Activated CD8-positive, alpha-beta memory T cell treated with anti-CD3 and anti-CD28 coated beads for 4 hours (primary cell): ENCODE results near the gene GALNT10.

Experiments
- DNase-seq, 2 donors: peaks; one replicate each; pipeline ENCODE4 v3.0.0-alpha.2; 2020; ENCODE audit warnings: low read depth in 2 of 2

Gene GALNT10

DNA sequence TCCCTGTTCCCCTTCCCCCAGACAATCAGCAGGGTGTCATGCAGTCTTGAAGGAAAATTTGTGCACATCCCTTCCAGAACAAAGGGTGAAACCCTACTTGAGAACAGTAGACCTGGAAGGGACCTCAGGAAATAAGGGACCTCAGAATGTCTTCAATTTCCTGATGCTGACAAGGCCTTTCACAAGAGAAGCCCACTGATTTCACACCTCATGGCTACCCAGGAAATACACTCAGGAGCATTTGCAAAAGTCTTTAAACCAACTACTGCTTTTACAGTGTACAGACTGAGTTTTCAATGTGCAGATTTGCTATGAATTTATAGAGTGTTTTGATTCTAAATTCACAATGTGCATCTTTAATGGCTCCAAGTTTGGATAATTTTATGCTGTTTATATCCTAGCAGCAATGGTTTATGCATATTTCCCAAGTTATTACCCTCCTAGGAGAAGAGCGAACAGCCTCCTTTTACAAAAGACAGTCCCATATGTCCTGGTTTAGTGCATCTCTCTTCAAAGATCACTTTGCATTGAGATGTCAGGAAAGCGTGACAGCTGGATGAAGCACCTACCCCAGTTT is 74.8 kb downstream of the GALNT10 start:
- no peak for DNase-seq

DNA sequence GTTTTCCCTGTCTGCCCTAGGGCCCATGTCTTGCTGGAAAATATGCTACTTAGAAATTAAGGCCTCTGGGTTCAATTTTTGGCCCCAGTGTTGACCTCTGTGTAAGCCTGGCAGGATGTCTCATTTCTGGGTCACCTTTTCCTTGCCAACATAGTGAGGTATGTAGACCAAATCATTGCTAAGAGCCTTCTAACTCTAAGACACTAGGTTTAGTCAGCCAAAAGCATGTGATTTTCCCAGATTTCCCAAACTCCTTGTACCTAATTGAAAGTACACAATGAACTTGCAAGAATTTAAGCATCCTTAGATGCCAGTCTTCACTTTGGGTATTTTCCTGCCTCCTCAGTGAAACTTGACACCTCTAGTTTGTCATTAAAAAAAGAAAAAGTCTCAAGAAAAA is 77.0 kb downstream of the GALNT10 start:
- DNase-seq, result no peak

DNA sequence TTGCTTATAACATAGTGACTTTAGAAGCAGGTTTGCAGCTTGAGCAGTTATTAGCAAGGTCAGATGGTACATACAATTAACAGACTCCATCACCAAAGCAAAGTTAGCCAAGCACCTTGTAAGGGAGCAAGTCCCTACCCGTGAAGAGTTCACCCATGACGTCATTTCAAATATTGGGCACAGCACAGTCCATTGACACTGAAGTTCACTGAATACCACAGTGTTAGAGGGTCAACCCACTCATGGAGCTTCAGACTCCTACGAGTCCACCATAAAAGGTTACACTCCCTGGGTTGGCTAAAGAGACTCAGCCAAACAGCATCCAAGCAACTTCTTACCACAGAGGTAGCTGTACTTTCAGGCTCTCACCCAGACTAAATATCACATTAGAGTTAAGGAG is 77.5 kb downstream of the GALNT10 start:
- DNase-seq, result no peak

DNA sequence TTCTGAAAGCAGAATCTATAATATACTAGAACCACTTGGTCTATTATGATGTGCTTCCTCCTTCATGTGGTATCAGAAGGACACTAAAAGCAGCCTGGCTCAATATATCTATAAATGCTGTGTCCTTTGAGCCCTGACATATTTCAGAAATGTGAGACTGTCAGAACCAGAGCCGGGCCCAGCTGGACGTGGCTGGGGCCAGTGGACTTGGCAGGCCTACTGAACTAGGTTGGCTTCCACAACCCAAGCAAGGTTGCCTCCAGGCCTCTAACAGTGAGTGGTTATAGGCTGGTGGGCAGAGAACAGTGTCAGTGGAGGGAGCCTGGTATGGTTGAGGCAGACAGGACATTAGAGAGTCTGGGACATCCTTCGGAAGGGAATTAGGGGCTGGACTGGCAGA is 78.9 kb downstream of the GALNT10 start:
- no peak for DNase-seq

DNA sequence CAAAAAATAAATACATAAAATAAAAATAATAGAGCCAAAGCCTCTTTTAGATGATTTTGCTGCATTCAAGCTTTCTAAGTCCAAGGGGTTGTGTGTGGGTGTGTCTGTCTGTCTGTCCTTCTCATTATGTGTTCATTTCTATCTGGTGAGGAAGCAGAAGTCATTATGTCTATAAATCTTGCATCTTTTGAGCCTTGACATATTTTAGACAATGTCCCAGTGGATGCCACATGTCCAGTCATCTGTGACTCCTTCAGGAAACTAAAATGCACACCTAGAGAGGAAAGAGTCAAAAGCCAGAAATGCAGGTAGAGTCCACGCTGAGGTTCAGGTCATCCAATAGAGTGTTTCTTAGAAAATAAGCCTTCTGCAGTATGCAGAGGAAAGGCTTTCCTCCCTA is 80.9 kb downstream of the GALNT10 start:
- DNase-seq, result no peak

DNA sequence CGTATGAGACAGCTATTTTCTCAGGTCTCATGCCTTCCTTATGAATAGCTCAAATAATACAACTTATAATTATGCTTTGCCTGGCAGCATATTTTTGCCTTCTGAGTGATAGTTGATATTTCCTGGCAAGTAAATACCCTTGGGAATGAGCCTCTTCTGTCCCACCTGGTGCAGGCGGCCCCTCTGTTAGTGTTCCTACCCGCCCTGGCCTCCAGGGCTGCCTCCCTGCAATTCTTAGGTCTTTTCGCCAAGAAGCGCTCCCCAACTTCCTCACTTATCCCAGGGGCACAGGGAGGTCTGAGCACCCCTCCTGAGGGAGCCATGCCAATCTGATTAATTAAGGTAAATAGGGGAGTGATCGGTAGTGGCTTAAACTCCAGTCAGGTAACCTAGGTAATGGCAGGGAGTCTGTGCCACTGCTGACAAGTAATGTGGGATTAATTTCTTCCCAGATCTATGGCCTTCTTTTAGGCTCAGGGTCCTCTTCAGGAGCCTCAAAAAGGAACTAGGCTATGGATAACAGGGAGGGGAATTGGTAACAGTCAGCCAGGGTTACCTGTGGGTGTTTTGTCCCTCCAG is 81.5 kb downstream of the GALNT10 start:
- DNase-seq, result no peak

DNA sequence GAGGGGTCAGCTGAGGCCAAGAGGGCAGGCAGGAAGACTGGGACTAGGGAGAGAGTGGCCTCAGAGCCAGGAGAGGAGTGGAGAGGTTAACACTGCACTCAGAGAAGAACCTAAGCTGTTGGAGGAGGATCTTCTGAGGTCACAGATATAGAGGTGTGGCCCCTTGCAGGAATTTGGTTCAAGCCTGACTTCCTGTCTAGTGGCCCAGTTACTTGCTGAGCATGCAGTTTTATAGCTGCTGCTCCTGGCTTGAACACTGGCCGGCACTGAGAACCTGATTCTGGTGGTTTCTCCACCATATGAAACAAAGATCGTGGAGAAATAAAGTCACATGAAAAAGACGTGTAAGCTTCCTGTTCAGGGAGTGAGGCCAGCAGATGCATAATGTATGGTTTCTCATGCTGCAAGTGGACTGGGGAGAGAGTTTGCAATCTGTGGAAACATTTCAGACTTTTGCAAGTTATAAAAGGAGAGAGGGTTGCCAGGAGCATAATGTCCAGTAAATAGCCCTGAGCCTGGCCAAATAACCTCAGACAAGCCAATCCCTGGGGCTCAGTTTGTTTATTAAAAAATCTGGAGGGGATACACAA is 82.6 kb downstream of the GALNT10 start:
- no peak for DNase-seq

DNA sequence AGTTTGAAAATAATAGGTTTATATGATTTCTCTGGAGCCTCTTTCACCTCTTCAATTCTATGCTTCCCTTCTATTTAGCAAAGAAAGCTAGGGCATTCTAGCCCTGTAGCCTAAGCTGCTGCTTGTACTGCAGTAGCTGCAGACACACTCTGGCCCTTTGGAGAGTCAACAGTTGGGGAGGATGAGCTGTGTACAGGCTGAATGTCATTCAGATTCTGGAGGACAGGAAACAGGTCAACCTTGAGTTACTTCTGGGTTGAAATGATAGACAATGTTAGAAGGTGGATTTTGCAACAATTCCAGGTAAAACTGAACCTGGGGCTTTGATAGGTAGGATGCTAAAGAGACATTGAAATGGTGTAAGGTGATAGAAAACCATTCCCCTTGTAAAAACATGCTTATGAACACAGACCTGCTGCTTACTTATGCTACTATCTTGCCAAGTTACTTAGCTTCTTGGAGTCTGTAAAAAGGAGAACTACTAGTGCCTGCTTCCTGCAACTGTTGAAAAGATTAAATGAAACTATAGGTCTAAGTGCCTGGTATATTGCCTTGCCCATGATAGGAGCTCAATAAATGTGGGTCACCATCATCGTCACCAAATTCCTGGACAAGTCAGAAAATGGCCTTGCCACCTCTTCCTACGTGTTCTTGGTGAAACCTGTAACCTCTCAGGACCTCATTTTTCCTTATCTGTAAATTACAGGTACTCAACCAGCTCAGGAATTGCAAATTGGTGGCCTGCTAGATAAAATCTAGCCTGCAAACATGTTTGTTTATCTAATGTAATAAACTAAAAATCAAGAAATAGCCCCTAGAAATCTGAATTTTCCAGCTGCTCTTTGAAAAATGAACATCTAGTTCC is 83.7 kb downstream of the GALNT10 start:
- no peak for DNase-seq

DNA sequence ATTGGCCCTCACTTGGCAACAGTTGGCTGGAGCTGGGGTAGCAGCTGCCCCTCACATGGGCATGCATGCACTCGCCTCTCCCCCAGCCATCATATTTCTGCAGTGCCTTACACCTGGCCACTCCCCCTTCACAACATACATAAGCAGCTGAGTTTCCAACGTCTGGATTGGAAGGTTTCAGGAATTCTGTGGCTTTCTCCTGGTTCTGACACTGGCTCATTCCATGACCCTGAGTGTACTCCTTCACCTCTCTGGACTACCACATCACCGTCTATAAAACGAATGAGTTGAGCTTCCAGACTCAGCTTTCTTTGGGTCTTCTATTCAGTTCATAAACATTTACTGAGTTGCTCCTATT is 84.3 kb downstream of the GALNT10 start:
- no peak for DNase-seq

DNA sequence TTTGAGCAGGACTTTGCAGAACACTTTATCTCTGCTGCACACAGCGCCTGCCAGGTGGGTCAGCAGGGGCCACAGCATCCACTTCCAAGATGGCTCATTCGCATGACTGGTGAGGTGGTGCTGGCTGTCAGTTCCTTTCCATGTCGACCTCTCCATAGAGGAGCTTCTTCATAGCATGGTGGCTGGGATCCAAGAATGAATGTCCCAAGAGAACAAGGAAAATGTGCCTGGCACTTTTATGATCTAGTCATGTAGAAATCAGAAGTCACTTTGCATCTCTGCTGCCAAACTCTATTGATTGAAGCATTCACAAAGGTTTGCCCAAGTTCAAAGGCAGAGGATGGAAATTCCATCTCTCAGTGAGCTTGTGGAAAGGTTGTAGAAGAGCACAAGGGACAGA is 85.0 kb downstream of the GALNT10 start:
- DNase-seq, result no peak

DNA sequence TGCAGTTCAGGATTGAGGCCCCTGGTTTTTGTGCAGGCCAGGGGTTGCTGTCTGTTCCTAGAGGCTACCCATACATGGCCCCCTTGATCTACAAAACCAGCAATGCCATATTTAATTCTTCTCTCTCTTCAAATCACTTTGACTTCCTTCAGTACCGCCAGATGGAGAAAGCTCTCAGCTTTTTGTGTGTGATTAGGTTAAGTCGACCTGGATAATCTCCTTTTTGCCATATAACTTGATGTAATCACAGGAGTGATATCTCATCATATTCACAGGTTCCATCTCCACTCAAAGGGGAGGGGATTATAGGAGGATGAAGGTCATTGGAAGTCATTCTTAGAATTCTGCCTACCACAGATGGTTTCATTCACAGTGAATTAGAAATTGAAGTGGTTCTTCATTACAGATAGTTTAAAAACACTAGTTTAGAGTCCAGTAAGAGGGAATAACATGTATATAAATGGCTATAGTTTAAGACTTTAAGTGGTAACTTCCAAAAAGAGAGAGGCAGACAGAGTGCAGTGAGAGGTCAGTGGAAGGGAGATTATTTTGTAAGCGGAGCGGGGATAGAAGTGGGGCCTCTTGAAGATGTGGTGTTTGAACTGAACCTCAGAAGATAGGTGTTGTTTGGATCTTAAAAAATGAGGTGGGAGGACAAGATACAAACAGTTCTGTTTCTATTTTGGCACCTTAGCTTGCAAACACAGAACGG is 85.9 kb downstream of the GALNT10 start:
- DNase-seq, result no peak

DNA sequence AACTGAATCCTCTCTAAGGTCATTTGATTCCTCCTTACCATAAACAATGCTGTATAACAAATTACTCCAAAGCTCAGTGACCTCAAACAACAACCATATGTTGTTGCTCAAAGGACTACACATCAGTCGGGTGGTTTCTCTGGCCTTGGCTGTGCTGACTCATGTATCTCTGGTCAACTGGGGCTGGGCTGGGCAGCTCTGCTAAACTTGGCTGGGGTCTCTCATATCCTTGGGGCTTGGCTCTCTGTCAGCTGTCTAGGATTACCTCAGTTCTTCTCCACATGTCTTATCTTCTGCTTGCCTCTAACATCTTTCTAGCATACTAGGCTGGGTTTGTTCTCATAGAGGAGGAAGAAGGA is 86.4 kb downstream of the GALNT10 start:
- no peak for DNase-seq

DNA sequence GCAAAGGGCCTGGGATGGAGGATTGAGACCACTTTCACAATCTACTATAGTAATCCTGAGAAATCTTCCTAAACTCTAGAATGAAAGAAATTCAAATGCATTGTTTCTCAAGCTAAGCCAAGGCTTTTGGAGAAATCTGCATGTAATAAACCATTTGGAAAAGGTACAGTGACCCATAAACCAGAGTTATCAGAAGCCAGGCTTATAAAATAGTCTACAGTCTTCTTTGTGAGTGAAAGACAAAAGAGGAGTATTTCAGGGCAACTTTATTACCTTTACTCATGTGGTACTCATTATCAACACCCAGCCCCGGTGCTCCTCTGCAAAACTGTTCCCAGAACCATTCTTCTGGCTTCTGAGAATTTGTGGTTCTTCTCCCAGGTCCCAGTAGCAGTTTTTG is 87.0 kb downstream of the GALNT10 start:
- no peak for DNase-seq

DNA sequence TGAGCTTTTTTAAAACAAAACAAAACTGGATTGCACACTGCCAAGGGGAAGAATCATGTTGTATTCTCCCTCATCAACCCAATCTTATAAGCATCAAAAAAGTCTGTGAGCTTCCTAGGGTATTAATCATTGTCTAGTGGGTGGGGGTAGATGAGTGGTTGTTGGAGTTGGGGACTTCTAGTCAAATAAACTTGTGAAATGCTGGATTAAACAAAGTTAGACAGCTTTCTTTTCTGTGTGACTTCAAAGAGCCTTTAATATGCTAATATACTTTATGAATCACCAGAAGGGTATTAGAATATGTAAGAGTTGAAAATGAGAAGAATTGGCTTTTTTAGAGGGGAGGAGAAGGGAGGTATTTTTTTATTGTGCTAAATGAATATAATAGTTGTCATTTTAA is 87.7 kb downstream of the GALNT10 start:
- DNase-seq, result no peak

DNA sequence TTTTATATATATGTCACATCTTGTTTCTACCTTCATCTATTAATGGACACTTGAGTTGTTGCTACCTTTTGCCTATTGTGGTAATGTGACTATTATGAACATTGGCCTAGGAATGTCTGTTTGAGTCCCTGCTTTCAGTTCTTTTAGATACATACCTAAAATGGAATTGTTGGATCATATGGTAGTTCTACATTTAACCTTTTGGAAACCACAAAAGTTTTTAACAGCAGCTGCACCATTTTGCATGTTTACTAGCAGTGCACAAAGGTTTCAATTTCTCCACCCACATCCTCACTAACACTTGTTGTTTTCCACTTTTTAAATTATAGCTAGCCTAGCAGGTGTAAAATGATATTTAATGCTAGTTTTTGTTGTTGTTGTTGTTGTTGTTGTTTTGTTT is 88.4 kb downstream of the GALNT10 start:
- DNase-seq, result no peak

DNA sequence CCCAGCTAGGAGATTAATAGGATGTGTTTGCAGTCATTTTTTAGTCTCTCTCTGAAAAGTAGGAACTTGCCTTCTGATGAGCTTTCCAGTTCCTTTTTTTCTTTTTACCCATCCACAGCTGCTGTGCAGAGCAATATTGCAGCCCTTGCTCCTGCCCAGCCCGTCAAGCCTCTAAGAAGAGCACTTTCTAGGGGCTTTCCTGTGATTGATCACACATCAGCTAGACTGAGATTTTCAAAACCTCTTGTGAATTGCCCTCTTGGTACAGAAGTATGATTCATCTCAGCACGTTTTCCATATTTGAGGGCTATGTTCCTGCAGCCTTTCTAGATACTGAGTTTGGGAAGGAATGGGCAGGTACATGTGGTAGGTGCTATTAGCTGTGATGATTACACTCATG is 93.9 kb downstream of the GALNT10 start:
- DNase-seq, result no peak

DNA sequence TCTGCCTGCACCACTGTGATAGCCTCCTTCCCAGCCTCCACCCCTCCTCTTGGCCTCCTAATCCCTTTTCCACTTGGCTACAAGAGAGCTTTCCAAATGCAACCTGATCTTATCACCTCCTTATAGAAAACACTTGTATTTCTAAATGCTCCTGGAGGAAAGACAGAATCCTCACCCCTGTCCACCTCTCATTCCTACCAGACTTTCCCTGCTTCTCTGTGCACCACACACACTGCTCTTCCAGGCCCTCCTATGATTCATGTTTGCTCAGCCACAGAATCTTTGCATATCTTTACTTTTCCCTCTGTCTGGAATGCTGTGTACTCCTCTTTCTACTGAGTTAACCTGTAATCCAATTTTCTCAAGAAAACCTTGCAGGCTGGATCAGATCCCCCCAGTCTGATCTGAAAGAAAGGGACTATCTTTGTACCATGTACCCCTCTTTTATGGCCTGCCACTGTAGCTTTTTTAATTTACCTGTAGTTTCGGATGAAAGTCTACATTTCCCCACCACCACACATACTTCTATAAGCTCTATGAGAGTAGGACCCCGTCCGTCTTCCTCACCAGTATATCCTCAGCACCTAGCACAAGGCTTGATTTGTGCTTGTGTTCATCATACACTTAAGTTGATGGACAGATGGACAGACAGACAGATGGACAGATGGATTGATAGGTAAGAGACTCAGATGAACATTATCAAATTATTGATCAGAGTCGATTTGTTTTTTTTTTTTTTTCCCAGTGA is 95.3 kb downstream of the GALNT10 start:
- no peak for DNase-seq

DNA sequence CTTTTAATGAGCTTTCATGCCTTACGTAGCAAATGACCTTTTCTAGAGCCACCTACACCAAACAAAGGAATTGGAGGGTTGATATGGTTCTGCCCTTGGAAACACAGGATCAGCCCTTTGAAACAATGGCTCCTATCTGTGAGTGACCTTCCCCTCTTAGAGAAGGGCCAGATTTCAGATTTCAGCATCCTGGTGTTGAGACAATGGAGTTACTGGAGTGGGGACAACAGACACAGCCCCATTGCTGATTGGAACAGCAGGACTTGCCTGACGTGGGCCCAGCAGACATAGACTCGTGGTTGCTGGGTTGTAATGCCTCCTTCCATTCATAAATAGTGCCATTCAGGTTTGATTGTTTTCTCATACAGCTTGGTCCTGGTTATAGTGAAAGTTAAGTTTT is 96.0 kb downstream of the GALNT10 start:
- DNase-seq, result no peak

DNA sequence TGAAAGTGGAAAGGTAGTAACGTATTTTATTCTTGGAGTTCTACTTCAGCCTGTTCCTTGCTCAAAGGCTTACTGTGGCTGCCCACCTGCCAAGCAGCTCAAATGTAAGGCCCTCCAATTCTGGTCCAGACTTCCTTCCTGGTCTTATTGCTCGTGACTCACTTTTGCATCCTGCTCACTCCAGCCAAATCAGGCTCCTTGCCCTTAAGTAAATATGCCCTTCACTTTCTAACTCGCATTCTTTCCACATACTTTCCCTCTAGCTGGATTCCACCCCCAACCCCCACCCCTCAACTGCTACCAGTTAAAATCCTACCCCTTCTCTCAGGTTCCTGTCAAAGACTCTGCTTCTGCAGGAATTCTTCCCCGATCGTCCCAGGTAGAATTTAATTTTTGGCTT is 96.6 kb downstream of the GALNT10 start:
- no peak for DNase-seq

DNA sequence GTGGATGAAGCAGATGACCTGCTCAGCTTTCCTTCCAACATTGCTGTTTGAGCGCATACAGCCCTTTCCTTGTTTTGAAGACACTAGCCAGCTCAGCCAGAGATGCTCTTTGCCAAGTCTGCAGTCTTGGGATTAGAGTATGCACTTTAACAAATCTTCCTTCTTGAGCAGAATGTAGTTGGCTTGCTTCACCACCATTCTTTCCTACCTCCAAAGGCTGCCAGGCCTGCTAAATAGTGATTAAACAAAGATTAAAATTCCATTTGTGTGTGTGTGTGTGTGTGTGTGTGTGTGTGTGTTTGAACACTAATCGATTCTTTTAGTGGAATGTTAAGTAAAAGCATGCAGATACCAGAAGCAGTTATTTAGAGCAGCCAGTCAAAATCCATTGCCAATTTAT is 97.6 kb downstream of the GALNT10 start:
- no peak for DNase-seq

DNA sequence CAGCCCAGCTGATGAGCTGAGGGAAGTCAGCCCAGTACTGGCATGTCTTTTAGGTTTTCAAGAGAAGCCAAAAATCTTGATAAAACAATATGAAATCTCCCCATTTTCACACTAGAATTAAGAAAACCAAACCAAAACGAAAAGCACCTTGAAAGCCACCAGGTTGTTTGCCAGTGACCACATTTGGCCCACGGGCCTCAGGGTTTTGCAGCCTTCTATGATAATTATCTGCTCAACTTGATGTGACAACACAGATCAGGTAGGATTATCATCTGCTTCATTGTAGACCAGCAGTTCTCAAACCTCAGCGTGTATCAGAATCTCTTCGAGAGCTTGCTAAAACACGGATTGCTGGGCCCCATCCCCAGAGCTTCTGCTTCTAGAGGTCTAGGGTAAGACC is 101.4 kb downstream of the GALNT10 start:
- no peak for DNase-seq

DNA sequence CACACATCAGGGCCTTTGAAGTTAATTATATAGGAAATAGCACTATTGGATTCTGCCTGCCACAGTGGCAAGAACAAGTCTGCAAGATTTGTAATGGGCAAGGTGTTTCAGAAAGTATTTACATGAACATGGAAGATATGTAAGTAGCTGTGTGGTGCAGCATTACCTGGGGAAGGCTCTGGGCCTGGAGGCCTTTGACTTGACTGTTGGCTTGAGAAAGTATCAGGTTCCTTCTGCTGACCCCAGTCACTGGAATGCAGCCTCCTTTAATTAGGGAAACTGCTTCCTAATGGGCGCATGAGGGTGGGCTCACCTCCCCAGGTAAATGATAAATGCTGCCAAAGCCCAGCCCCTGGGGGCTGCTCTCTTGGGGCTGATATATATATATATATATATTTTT is 102.7 kb downstream of the GALNT10 start:
- DNase-seq, result no peak
